Activated CD8-positive, alpha-beta memory T cell treated with anti-CD3 and anti-CD28 coated beads for 24 hours (primary cell): ENCODE results near the gene IRF3.
A peak's percentile ranks its signal among the peaks of the same experiment; 100 is the strongest.

Experiments
- DNase-seq: peaks from one replicate; pipeline ENCODE4 v3.0.0-alpha.2; 2020

Gene IRF3

GRCh38 chr19:49665036-49665350 is 664 bp downstream of the IRF3 start:
- no peak for DNase-seq

DNA sequence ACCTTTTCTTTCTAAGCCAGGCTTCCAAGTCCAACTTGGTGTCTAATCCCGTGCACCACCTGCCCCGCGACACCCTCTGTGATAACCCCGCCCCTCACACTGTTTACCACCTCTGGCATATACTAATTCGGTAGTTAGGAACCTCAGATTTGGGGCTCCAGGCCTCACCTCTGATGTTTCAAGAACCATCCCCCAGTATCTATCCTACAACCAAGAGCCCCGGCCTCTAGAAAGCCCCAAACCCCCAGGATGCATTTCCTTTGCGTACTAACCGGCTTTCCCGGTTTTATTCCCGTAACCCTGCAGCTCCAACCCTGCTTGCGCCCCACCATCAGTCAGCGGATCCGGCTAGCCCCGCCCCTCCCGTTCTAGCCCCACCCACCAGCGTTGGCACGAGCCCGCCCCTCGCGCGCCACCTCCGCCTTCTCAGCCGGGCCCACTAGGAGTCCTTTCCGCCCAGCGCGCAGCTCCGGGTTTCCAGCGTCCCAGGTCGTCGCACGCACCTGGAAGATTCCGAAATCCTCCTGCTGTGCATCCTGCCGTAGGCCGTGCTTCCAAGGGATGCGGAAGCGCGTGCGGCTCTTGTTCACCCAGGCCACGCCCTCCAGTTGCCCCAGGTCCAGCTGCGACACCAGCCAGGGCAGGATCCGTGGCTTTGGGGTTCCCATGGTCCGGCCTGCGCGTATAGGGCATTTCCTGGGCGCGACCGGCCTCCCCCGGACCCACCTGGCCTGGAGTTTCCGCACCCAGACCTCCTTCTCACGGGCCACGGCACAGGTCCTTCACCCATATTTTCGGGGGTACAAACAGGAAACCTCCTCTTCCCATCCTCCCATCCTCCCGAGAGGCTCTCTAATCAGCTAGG is 1.3 kb downstream of the IRF3 start:
- DNase-seq, result peak; percentile 96

DNA sequence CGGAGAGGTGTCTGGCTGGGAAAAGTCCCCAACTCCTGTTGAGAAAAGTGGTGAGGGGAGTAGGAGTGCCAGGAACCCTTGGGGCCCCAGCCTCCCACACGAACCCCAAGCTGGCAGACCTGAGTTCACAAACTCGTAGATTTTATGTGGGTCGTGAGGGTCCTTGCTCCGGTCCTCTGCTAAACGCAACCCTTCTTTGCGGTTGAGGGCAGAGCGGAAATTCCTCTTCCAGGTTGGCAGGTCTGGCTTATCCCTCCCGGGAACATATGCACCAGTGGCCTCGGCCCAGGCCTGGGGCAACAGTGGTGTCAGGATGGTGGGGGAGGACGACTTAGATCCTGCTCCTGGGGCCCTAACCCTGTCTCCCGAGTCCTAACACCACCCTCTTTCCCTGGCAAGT is 2.4 kb downstream of the IRF3 start:
- DNase-seq, result no peak

- no peak for DNase-seq
Measured at GRCh38 chr19:49662011-49662410, 3.6 kb downstream of the IRF3 start.

- no peak for DNase-seq
Measured at GRCh38 chr19:49660338-49660961, 5.2 kb downstream of the IRF3 start.

DNA sequence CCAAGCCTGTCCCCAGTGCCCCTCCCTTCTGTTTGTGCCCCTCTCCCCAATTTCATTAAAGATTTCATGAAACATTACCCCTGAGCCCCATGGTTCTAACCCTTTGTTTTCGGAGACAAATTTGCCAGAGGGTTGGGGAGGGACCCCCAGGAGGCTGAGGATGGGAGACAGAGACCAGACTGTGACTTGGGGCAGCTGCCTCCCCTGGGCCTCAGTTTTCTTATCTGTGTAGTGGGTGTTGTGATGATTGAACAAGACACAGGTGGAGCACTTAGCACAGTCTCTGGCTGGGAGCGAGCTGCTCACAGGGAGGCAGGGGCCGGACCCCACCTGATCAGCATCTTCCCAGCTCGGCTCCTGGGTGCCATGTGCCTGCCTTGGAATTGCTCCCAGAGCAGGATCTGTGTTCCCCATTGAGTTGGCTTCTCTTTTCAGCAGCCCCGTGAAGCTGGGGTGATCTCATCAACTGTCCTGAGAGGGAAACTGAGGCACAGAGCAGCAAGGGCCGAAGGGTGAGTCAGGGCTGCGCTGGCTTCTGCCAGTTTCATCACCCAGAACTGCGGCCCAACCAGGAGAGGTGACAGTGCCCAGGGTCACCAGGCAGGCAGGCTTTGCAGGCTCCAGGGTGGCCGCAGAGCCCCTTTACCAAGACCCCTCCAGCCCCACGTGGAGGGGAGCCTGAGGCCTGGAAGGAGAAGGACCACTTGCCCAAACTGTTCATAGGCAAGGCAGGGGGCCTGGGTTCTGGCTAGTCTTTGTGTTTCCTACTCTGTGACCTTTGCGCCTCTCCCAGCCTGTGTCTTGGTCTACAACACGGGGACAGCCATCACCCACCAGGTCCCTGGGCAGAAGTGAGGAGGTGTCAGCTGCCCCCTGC is 6.9 kb downstream of the IRF3 start:
- DNase-seq, result no peak

GRCh38 chr19:49658139-49658517 is 7.5 kb downstream of the IRF3 start:
- no peak for DNase-seq

GRCh38 chr19:49657493-49658138 is 8.0 kb downstream of the IRF3 start:
- no peak for DNase-seq

GRCh38 chr19:49656456-49657109 is 9.1 kb downstream of the IRF3 start:
- no peak for DNase-seq

DNA sequence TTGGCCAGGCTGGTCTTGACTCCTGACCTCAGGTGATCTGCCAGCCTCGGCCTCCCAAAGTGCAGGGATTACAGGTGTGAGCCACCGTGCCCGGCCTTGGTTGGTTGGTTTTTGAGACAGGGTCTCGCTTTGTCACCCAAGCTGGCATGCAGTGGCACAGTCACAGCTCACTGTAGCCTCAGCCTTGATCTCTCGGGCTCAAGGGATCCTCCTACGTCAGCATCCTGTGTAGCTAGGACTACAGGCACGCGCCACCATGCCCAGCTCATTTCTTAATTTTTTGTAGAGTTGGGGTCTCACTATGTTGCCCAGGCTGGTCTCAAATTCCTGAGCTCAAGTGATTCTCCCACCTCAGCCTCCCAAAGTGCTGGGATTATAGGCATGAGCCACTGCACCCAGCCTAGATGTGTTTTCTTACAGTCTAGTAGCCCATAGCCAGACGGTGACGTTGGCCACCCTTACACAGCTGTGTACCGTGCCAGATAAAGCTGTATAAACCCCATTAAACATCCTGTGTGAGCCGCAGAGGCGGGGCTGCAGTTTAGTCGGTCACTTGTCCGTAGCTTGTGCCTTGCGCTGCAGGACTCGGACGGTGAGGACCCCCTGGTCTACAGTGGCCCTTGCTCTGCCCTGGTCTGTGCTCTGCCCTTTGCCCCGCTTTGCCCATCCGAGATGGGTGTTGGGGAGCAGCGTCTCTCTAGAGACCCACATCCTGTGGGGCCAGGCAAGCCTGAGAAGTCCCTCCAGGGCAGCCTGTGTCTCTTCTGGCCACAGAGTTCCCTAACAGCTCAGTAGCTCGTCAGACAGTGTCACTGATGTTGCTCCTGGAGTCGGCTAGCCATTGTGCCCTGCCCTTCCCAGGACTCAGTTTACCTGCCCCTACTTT is 9.8 kb downstream of the IRF3 start:
- DNase-seq, result no peak

- no peak for DNase-seq
Measured at GRCh38 chr19:49654581-49654980, 11.1 kb downstream of the IRF3 start.

DNA sequence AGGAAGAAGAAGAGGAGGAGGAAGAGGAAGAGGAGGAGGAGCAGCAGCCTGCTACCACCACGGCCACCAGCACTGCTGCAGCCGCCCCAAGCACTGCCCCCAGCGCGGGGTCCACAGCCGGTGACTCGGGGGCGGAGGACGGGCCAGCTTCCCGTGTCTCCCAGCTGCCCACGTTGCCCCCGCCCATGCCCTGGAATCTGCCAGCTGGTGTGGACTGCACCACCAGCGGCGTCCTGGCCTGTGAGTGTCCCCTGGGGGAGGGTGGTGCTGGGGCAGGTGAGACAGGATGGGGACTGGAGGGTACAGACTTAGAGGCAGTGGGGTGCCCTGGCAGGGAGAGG is 12.2 kb downstream of the IRF3 start:
- DNase-seq, result no peak

DNA sequence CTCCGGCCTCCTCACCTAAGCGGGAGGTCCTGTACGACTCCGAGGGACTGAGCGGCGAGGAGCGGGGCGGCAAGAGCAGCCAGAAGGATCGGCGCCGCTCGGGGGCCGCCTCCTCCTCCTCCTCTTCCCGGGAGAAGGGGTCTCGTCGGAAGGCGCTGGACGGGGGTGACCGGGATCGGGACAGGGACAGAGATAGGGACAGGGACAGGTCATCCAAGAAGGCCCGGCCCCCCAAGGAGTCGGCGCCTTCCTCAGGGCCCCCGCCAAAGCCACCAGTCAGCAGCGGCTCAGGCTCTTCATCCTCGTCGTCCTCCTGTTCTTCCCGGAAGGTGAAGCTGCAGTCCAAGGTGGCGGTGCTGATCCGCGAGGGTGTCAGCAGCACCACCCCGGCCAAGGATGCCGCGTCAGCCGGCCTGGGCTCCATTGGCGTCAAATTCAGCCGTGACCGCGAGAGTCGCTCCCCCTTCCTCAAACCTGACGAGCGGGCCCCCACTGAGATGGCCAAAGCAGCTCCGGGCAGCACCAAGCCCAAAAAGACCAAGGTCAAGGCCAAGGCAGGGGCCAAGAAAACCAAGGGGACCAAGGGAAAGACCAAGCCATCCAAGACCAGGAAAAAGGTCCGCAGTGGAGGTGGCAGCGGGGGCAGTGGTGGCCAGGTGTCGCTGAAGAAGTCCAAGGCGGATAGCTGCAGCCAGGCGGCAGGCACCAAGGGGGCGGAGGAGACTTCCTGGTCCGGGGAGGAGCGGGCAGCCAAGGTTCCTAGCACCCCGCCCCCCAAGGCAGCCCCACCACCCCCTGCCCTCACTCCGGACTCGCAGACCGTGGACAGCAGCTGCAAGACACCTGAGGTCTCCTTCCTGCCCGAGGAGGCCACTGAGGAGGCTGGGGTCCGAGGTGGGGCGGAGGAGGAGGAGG is 12.8 kb downstream of the IRF3 start:
- DNase-seq, result no peak

GRCh38 chr19:49651820-49652550 is 13.7 kb downstream of the IRF3 start:
- no peak for DNase-seq

- no peak for DNase-seq
Measured at GRCh38 chr19:49651029-49651819, 14.4 kb downstream of the IRF3 start.

DNA sequence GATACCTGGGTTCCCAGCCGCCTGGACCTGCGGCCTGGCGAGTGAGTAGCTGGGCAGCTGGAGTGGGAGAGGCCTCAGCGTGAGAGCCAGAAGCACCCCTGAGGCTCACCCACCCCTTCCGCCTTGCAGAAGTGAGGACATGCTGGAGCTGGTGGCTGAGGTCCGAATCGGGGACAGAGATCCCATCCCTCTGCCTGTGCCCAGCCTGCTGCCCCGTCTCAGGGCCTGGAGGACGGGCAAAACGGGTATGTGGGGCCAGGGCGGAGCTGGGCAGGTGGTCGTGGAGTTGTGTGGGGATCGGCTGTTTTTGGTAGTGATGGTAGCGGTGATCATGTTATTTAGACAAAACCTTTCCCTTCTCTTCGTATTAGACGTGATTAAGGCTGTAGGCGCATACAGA is 19.1 kb downstream of the IRF3 start:
- DNase-seq, result no peak

GRCh38 chr19:49645995-49646394 is 19.7 kb downstream of the IRF3 start:
- no peak for DNase-seq

- no peak for DNase-seq
Measured at GRCh38 chr19:49645592-49645991, 20.1 kb downstream of the IRF3 start.

DNA sequence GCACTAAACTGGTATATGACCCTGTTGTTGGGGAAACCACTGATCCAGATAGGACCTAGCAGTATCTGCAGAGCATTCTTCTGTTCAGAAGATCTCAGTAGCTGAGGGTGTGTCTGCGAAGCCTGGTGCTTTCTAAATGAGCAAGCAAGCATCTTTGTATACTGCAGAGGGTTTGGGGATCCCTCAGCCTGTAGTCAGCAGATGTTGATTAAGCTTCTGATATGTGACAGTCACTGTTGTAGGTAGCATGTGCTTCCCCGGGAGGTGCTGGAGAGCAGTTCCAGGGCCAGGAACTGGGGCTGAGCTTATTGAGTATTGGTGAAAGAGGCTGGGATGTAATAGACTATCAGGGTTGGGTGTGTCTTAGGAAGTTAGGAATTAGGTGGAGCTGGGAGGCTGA is 22.2 kb downstream of the IRF3 start:
- DNase-seq, result no peak
